GM23338 (cell line): Measurements from ENCODE around the gene ZNF774. TPM values are rescaled to one million over a fixed set of nuclear protein-coding genes. Genes with fewer than 3 reads are reported as not detected.

Source experiments
- ATAC-seq: fragments of 200-7000 bp; cut with Tn5 transposase; 3 replicates; pipeline ENCODE4 v1.9.1; 2020
- DNase-seq: peaks from one replicate; pipeline ENCODE4 v3.0.0-alpha.2; 2015; ENCODE audit warnings: low spot score
- H2AFZ ChIP-seq: fragments of 200-600 bp; sonication (generic); 2 replicates; pipeline ENCODE4 v1.8.0; 2016; ENCODE audit warnings: antibody characterized with exemption, mild to moderate bottlenecking, moderate library complexity
- H3F3A ChIP-seq: fragments of 200-600 bp; sonication (generic); replicated peaks from 2 replicates; pipeline ENCODE4 v1.8.0; 2017; ENCODE audit warnings: antibody characterized with exemption, mixed run types, low read depth
- H3K27ac ChIP-seq: fragments of 200-600 bp; sonication (generic); 2 replicates; pipeline ENCODE4 v1.6.1; 2016; ENCODE audit warnings: low read depth
- H3K27me3 ChIP-seq: fragments of 200-600 bp; sonication (generic); 2 replicates; pipeline ENCODE4 v1.8.0; 2016; ENCODE audit warnings: mild to moderate bottlenecking, mixed run types, moderate library complexity; ENCODE audit not compliant: insufficient read depth
- H3K36me3 ChIP-seq: fragments of 200-600 bp; sonication (generic); 2 replicates; pipeline ENCODE4 v1.8.0; 2016; ENCODE audit warnings: mild to moderate bottlenecking; ENCODE audit not compliant: insufficient read depth
- H3K4me1 ChIP-seq: fragments of 200-600 bp; sonication (generic); 2 replicates; pipeline ENCODE4 v1.8.0; 2016; ENCODE audit warnings: mild to moderate bottlenecking, moderate library complexity; ENCODE audit not compliant: insufficient read depth
- H3K4me2 ChIP-seq: fragments of 200-600 bp; sonication (generic); 2 replicates; pipeline ENCODE4 v1.7.1; 2017; ENCODE audit warnings: mixed run types
- H3K4me3 ChIP-seq: fragments of 200-600 bp; sonication (generic); 2 replicates; pipeline ENCODE4 v1.6.1; 2016; ENCODE audit warnings: mixed run types
- H3K79me2 ChIP-seq: fragments of 200-600 bp; sonication (generic); replicated peaks from 2 replicates; pipeline ENCODE4 v1.8.0; 2017; ENCODE audit warnings: mild to moderate bottlenecking; ENCODE audit not compliant: insufficient read depth
- H3K9me2 ChIP-seq: fragments of 200-600 bp; sonication (generic); 2 replicates; pipeline ENCODE4 v1.8.0; 2017; ENCODE audit not compliant: insufficient read depth
- H4K20me1 ChIP-seq: fragments of 200-600 bp; sonication (generic); replicated peaks from 2 replicates; pipeline ENCODE4 v1.8.0; 2017; ENCODE audit warnings: mild to moderate bottlenecking; ENCODE audit not compliant: insufficient read depth
- H3K27ac Mint-ChIP-seq: 2 replicates; pipeline ENCODE4 v1.8.0; 2020; ENCODE audit warnings: inconsistent platforms, mild to moderate bottlenecking, moderate library complexity, mixed read lengths
- H3K27me3 Mint-ChIP-seq: 3 replicates; pipeline ENCODE4 v1.8.0; 2022; ENCODE audit warnings: low read depth, mild to moderate bottlenecking, moderate library complexity, mixed read lengths, inconsistent platforms; ENCODE audit not compliant: insufficient read depth, poor library complexity
- H3K36me3 Mint-ChIP-seq: 3 replicates; pipeline ENCODE4 v1.8.0; 2021; ENCODE audit warnings: low read depth, mild to moderate bottlenecking, inconsistent platforms, moderate library complexity, mixed read lengths
- H3K4me1 Mint-ChIP-seq: 3 replicates; pipeline ENCODE4 v1.8.0; 2020; ENCODE audit warnings: mild to moderate bottlenecking, inconsistent platforms, mixed read lengths
- H3K4me3 Mint-ChIP-seq: 3 replicates; pipeline ENCODE4 v1.8.0; 2021; ENCODE audit warnings: moderate library complexity, mild to moderate bottlenecking, inconsistent platforms, mixed read lengths
- H3K9me3 Mint-ChIP-seq: 3 replicates; pipeline ENCODE4 v1.8.0; 2020; ENCODE audit warnings: moderate library complexity, mild to moderate bottlenecking, inconsistent platforms, mixed read lengths
- CREB1 ChIP-seq: fragments of 250-450 bp; sonication (Bioruptor Pico); IDR thresholded peaks from 2 replicates; pipeline ENCODE4 v1.5.0; 2020; ENCODE audit warnings: low read depth, mild to moderate bottlenecking, moderate library complexity
- EZH2phosphoT487 ChIP-seq: fragments of 200-600 bp; sonication (generic); IDR thresholded peaks from one replicate; pipeline ENCODE4 v1.8.1; 2018; ENCODE audit warnings: antibody characterized with exemption; ENCODE audit not compliant: unreplicated experiment
- JUNB ChIP-seq: IDR thresholded peaks from one replicate; pipeline ENCODE4 v1.6.1; 2016; ENCODE audit warnings: antibody characterized with exemption; ENCODE audit not compliant: unreplicated experiment
- NANOG ChIP-seq: IDR thresholded peaks from 2 replicates; pipeline ENCODE4 v1.6.1; 2016; ENCODE audit warnings: antibody characterized with exemption, borderline replicate concordance
- POLR2AphosphoS5 ChIP-seq: IDR thresholded peaks from 2 replicates; pipeline ENCODE4 v1.6.1; 2016; ENCODE audit warnings: antibody characterized with exemption, low read depth
- STAT1 ChIP-seq: IDR thresholded peaks from one replicate; pipeline ENCODE4 v1.6.1; 2016; ENCODE audit warnings: antibody characterized with exemption; ENCODE audit not compliant: unreplicated experiment
- ZNF114 ChIP-seq: fragments of 250-450 bp; sonication (Bioruptor Pico); IDR thresholded peaks from 2 replicates; pipeline ENCODE4 v1.5.0; 2020; ENCODE audit warnings: mild to moderate bottlenecking, moderate library complexity
- ZNF331 ChIP-seq: fragments of 250-450 bp; sonication (Bioruptor Pico); IDR thresholded peaks from 2 replicates; pipeline ENCODE4 v1.5.0; 2020; ENCODE audit warnings: low read depth, mild to moderate bottlenecking, moderate library complexity
- polyA plus RNA-seq: library from polyadenylated mRNA; unstranded; fragments of >200 nt; fragmentation: Nextera tagmentation; extraction: Ambion mirVana; gene quantifications from 2 replicates; pipeline ENCODE4 v1.2.1, GENCODE V29; 2016
- total RNA-seq: library from RNA; depleted of rRNA; stranded (reverse); fragments of >200 nt; shearing (Covaris generic); gene quantifications from 2 replicates; pipeline ENCODE4 v1.2.3, GENCODE V29; 2014
- TF ChIP-seq, protein P1 (sequence below): IDR thresholded peaks from 2 replicates; pipeline ENCODE4 v1.6.1; 2016; ENCODE audit warnings: antibody characterized with exemption
- TF ChIP-seq, protein P2 (sequence below): fragments of 250-450 bp; sonication (Bioruptor Pico); IDR thresholded peaks from 2 replicates; pipeline ENCODE4 v1.5.0; 2020; ENCODE audit warnings: mild to moderate bottlenecking, moderate library complexity
- TF ChIP-seq, protein P3 (sequence below): IDR thresholded peaks from one replicate; pipeline ENCODE4 v1.6.1; 2018; ENCODE audit warnings: antibody characterized with exemption; ENCODE audit not compliant: unreplicated experiment

ZNF774 gene
- total and polyA plus RNA-seq, 2 experiments from 2014 or later: 0.45 to 1.8 TPM

DNA sequence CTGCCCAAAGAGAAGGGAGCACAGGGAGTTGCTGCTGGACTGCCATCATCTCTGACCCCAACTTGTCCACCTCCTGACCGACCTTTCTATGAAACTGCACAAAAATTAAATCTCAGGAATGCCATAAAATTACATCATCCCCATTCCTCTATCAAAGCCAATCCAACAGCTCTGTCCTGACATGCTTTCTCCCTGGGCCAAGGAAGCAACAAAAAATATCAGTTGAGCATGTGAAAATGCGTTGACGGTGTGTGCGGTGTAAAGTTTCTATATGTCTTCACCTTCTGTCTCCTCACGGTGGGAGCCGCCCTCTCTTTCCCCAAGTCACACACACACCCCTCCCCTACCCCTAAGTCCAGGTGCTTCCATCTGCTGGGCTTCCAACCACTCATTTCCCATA, 3.6 kb upstream of the ZNF774 start (continued):
- TF ChIP-seq ZNF114: no peak
- TF ChIP-seq, protein P1, sequence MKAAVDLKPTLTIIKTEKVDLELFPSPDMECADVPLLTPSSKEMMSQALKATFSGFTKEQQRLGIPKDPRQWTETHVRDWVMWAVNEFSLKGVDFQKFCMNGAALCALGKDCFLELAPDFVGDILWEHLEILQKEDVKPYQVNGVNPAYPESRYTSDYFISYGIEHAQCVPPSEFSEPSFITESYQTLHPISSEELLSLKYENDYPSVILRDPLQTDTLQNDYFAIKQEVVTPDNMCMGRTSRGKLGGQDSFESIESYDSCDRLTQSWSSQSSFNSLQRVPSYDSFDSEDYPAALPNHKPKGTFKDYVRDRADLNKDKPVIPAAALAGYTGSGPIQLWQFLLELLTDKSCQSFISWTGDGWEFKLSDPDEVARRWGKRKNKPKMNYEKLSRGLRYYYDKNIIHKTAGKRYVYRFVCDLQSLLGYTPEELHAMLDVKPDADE: no peak
- TF ChIP-seq NANOG: no peak
- TF ChIP-seq, protein P2, sequence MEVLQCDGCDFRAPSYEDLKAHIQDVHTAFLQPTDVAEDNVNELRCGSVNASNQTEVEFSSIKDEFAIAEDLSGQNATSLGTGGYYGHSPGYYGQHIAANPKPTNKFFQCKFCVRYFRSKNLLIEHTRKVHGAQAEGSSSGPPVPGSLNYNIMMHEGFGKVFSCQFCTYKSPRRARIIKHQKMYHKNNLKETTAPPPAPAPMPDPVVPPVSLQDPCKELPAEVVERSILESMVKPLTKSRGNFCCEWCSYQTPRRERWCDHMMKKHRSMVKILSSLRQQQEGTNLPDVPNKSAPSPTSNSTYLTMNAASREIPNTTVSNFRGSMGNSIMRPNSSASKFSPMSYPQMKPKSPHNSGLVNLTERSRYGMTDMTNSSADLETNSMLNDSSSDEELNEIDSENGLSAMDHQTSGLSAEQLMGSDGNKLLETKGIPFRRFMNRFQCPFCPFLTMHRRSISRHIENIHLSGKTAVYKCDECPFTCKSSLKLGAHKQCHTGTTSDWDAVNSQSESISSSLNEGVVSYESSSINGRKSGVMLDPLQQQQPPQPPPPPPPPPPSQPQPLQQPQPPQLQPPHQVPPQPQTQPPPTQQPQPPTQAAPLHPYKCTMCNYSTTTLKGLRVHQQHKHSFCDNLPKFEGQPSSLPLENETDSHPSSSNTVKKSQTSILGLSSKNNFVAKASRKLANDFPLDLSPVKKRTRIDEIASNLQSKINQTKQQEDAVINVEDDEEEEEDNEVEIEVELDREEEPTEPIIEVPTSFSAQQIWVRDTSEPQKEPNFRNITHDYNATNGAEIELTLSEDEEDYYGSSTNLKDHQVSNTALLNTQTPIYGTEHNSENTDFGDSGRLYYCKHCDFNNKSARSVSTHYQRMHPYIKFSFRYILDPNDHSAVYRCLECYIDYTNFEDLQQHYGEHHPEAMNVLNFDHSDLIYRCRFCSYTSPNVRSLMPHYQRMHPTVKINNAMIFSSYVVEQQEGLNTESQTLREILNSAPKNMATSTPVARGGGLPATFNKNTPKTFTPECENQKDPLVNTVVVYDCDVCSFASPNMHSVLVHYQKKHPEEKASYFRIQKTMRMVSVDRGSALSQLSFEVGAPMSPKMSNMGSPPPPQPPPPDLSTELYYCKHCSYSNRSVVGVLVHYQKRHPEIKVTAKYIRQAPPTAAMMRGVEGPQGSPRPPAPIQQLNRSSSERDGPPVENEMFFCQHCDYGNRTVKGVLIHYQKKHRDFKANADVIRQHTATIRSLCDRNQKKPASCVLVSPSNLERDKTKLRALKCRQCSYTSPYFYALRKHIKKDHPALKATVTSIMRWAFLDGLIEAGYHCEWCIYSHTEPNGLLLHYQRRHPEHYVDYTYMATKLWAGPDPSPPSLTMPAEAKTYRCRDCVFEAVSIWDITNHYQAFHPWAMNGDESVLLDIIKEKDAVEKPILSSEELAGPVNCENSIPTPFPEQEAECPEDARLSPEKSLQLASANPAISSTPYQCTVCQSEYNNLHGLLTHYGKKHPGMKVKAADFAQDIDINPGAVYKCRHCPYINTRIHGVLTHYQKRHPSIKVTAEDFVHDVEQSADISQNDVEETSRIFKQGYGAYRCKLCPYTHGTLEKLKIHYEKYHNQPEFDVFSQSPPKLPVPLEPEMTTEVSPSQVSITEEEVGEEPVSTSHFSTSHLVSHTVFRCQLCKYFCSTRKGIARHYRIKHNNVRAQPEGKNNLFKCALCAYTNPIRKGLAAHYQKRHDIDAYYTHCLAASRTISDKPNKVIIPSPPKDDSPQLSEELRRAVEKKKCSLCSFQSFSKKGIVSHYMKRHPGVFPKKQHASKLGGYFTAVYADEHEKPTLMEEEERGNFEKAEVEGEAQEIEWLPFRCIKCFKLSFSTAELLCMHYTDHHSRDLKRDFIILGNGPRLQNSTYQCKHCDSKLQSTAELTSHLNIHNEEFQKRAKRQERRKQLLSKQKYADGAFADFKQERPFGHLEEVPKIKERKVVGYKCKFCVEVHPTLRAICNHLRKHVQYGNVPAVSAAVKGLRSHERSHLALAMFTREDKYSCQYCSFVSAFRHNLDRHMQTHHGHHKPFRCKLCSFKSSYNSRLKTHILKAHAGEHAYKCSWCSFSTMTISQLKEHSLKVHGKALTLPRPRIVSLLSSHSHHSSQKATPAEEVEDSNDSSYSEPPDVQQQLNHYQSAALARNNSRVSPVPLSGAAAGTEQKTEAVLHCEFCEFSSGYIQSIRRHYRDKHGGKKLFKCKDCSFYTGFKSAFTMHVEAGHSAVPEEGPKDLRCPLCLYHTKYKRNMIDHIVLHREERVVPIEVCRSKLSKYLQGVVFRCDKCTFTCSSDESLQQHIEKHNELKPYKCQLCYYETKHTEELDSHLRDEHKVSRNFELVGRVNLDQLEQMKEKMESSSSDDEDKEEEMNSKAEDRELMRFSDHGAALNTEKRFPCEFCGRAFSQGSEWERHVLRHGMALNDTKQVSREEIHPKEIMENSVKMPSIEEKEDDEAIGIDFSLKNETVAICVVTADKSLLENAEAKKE: no peak

DNA sequence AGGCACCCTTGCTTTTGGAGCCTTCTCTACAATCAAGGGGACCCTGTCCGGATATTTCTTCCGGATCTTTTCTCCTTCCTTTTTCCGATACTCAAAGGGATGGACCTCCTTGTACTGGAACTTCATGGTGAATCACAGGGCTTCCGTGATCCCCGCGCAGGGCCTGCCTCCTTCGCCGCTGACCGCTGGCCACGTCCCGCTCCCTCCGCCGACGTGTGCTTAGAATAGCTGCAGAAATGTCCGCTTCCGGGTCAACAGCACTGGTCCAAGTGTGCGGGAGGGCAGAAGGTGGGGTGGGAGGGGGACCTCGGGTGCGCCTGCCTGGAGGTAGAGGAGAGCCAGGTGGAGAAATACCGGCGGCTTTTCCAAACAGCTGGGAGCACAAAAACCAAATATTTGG, 3.0 kb upstream of the ZNF774 start:
- H3K79me2 ChIP-seq: no peaks in the 10 kb centered on the region
- no peak overlapping the region for H3K4me3 ChIP-seq
- no peak overlapping the region for H3K27ac Mint-ChIP-seq
- H3K27ac ChIP-seq: no peak overlapping the region
- no peaks in the 10 kb centered on the region for H3K4me1 ChIP-seq
- no peak overlapping the region for H3K4me2 ChIP-seq
- H3K9me3 Mint-ChIP-seq: no peaks in the 10 kb centered on the region
- ATAC-seq (no peak), DNase-seq (no peak)
- H3F3A ChIP-seq: no peaks in the 10 kb centered on the region
- H3K36me3 ChIP-seq: no peaks in the 10 kb centered on the region
- TF ChIP-seq ZNF331 (CRISPR knock-in tag) (no peak), STAT1 (no peak), EZH2phosphoT487 (no peak), NANOG (no peak), ZNF114 (no peak), CREB1 (no peak), JUNB (no peak), POLR2AphosphoS5 (no peak)
- TF ChIP-seq, protein P3, sequence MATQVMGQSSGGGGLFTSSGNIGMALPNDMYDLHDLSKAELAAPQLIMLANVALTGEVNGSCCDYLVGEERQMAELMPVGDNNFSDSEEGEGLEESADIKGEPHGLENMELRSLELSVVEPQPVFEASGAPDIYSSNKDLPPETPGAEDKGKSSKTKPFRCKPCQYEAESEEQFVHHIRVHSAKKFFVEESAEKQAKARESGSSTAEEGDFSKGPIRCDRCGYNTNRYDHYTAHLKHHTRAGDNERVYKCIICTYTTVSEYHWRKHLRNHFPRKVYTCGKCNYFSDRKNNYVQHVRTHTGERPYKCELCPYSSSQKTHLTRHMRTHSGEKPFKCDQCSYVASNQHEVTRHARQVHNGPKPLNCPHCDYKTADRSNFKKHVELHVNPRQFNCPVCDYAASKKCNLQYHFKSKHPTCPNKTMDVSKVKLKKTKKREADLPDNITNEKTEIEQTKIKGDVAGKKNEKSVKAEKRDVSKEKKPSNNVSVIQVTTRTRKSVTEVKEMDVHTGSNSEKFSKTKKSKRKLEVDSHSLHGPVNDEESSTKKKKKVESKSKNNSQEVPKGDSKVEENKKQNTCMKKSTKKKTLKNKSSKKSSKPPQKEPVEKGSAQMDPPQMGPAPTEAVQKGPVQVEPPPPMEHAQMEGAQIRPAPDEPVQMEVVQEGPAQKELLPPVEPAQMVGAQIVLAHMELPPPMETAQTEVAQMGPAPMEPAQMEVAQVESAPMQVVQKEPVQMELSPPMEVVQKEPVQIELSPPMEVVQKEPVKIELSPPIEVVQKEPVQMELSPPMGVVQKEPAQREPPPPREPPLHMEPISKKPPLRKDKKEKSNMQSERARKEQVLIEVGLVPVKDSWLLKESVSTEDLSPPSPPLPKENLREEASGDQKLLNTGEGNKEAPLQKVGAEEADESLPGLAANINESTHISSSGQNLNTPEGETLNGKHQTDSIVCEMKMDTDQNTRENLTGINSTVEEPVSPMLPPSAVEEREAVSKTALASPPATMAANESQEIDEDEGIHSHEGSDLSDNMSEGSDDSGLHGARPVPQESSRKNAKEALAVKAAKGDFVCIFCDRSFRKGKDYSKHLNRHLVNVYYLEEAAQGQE: no peak
- TF ChIP-seq, protein P1: no peak
- peaks cover 15% of the 10 kb centered on the region for H3K27me3 Mint-ChIP-seq
- H2AFZ ChIP-seq: no peak overlapping the region
- no peaks in the 10 kb centered on the region for H4K20me1 ChIP-seq
- H3K4me1 Mint-ChIP-seq: peaks cover 3% of the 10 kb centered on the region; the same call in 1 of the 3 replicates
- H3K36me3 Mint-ChIP-seq: no peaks in the 10 kb centered on the region
- no peaks in the 10 kb centered on the region for H3K27me3 ChIP-seq
- H3K4me3 Mint-ChIP-seq: no peak overlapping the region
- H3K9me2 ChIP-seq: no peaks in the 10 kb centered on the region
